ENCODE measurements around the gene FKBP3. TPM values are rescaled to one million over a fixed set of nuclear protein-coding genes. Genes with fewer than 3 reads are reported as not detected.
"Not testable (repeated sequence)": the region's sequence is repeated elsewhere in the genome, so short reads cannot be mapped to it uniquely, and the experiment has no call there.

FKBP3 gene
- polyA plus RNA-seq, 3 donors: 24.2 to 89.0 (median 47.8) TPM

GRCh38 chr14:45120096-45120495, 14.2 kb downstream of the FKBP3 start:
- 65 to 90% (median 76%) methylated on average over 1 of the region's 1 CpG for WGBS, 3 donors

GRCh38 chr14:45118594-45118993, 15.7 kb downstream of the FKBP3 start:
- H3K27ac ChIP-seq (ENCODE audit: low read depth, low read length): no peak overlapping the region
- WGBS, 3 donors: 90 to 93% (median 92%) methylated on average over 6 of the region's 6 CpGs

More at GRCh38 chr14:45120096-45120495, 14.2 kb downstream of the FKBP3 start:
- H3K27ac ChIP-seq (ENCODE audit: low read depth, low read length): no peak overlapping the region

GRCh38 chr14:45114327-45114726, 20.0 kb downstream of the FKBP3 start:
- WGBS, 3 donors: 72 to 84% (median 81%) methylated on average over 3 of the region's 3 CpGs
- no peak overlapping the region for H3K27ac ChIP-seq (ENCODE audit: low read depth, low read length)

DNA sequence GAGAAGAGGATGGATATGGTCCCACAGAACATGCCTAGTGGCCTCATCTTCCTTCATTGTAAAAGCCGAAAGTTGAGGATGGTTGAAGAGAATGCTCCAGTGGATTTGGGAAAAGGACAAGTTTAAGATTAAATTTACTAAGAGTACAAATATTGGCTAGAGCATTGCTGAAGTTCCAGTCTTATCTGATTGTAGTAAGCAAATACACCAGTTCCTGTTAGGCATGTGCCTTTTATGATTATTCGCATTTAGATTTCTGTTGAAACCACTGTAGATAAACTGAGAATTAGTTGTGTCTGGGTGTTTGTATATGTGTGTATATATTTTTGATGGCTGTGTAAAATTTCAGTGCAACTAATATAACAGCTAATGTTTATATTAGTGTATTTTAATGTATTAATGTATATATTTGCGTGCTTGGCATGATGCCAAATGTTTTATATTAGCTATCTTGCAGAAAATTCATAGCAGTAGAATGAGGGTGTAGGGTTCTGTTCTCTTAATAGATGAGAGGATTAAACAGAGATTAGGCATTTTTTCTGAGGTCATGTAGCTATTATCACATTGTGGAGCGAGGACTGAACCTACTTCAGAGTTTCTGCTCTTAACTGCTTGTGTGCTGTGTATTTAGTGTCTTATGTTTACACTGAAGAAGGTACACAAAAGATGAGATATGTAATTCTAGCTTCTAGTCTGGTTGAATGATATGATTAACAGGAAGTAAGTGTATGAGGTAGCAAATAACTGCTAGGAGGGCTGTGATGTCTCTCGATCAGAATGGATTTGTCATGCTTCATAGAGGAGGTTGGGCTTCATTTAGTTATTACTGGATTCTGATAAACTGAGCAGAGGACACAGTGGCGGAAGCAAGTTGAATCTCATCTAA, 21.1 kb downstream of the FKBP3 start:
- WGBS, 3 donors: 56 to 90% (median 88%) methylated on average over 6 of the region's 6 CpGs
- no peak overlapping the region for H3K27ac ChIP-seq (ENCODE audit: low read depth, low read length)

- WGBS, 3 donors: 55 to 97% (median 92%) methylated on average over 1 of the region's 1 CpG
- no peak overlapping the region for H3K27ac ChIP-seq (ENCODE audit: low read depth, low read length)
Observed at GRCh38 chr14:45104561-45104960, 29.7 kb downstream of the FKBP3 start.

GRCh38 chr14:45103806-45104205, 30.5 kb downstream of the FKBP3 start:
- no peak overlapping the region for H3K27ac ChIP-seq (ENCODE audit: low read depth, low read length)

- no peak overlapping the region for H3K27ac ChIP-seq (ENCODE audit: low read depth, low read length)
- 83 to 97% (median 96%) methylated on average over 4 of the region's 4 CpGs for WGBS, 3 donors
Observed at GRCh38 chr14:45096218-45096617, 38.1 kb downstream of the FKBP3 start.

DNA sequence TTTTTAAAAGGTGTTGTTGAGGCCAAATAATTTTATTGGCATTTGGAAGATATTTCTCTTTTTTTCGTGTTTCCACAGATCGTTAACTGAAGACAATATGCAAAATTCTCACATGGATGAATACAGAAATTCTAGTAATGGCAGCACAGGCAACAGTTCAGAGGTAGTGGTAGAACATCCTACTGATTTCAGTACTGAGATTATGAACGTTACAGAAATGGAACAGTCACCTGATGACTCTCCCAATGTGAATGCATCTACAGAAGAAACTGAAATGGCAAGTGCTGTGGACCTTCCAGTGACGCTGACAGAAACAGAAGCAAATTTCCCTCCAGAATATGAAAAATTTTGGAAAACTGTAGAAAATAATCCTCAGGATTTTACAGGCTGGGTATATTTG, 39.1 kb downstream of the FKBP3 start:
- H3K27ac ChIP-seq (ENCODE audit: low read depth, low read length): no peak overlapping the region
- 90 to 94% (median 93%) methylated on average over 4 of the region's 4 CpGs for WGBS, 3 donors

GRCh38 chr14:45094275-45094674, 40.0 kb downstream of the FKBP3 start:
- H3K27ac ChIP-seq (ENCODE audit: low read depth, low read length): no peak overlapping the region
- WGBS, 3 donors: 97 to 100% (median 98%) methylated on average over 2 of the region's 2 CpGs

- no peak overlapping the region for H3K27ac ChIP-seq (ENCODE audit: low read depth, low read length)
- 70 to 84% (median 82%) methylated on average over 2 of the region's 2 CpGs for WGBS, 3 donors
Observed at GRCh38 chr14:45091710-45092109, 42.6 kb downstream of the FKBP3 start.

DNA sequence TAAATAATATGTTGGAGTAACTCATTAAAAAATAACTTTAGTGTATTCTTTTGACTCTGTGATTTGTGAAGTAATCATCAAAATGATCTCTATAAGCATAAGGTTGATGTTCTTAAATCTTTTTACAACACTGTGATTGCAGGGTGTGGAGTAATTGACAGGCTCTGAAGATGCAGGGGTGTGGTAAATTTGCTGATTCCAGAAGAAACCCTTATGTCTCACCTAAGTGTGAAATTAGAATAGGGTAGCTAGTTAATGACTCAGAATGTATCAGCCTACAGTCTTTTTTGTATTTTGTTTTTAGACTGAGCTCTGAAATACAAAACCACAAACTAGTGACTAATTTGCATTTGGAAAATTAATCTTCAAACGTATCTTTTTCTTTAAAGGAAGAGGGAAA, 44.5 kb downstream of the FKBP3 start:
- no peak overlapping the region for H3K27ac ChIP-seq (ENCODE audit: low read depth, low read length)
- WGBS, 3 donors: 25 to 40% (median 29%) methylated on average over 1 of the region's 1 CpG

DNA sequence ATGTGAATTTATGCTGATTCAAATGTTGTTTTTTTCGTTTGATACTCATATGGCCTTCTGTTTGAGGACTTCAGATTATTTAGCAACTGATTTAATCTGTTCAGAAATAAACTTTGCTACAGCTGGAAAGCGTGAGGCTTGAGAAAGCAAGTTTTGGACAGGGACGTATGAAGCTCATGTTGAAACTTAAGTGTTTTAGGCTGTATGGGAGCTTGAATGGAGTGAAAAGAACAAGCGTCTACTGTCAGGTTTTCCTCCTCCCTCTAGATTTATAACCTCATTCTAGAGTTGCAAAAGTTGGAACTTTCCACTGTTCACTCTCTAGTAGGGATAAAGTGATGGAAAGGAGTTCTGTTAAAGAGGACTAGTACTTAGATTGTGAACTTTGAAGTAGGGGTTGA, 49.3 kb downstream of the FKBP3 start:
- WGBS, 3 donors: 0 to 4% (median 3%) methylated on average over 4 of the region's 4 CpGs

GRCh38 chr14:45083976-45084722, 50.1 kb downstream of the FKBP3 start, which contains the start of gene PRPF39:
Gene PRPF39 (plus strand): TSS chr14:45084116. CDS start chr14:45095240, 11,124 bp downstream.
- H3K27ac ChIP-seq (ENCODE audit: low read depth, low read length): no peak within 1 kb of the TSS
- WGBS, 3 donors: 0% methylated on average over 43 to 45 of the region's 49 CpGs

More for the DNA sequence above, 49.3 kb downstream of the FKBP3 start:
- no peak overlapping the region for H3K27ac ChIP-seq (ENCODE audit: low read depth, low read length)

GRCh38 chr14:45083617-45083975, 50.7 kb downstream of the FKBP3 start:
- no peak overlapping the region for H3K27ac ChIP-seq (ENCODE audit: low read depth, low read length)
- WGBS, 3 donors: 0 to 1% (median 0%) methylated on average over 7 to 10 of the region's 10 CpGs

- 26 to 83% (median 78%) methylated on average over 2 of the region's 2 CpGs for WGBS, 3 donors
- H3K27ac ChIP-seq (ENCODE audit: low read depth, low read length): no peak overlapping the region
Observed at GRCh38 chr14:45082420-45082819, 51.9 kb downstream of the FKBP3 start.

GRCh38 chr14:45081096-45081495, 53.2 kb downstream of the FKBP3 start:
- H3K27ac ChIP-seq (ENCODE audit: low read depth, low read length): not testable (repeated sequence)
- 82 to 93% (median 93%) methylated on average over 3 of the region's 3 CpGs for WGBS, 3 donors

DNA sequence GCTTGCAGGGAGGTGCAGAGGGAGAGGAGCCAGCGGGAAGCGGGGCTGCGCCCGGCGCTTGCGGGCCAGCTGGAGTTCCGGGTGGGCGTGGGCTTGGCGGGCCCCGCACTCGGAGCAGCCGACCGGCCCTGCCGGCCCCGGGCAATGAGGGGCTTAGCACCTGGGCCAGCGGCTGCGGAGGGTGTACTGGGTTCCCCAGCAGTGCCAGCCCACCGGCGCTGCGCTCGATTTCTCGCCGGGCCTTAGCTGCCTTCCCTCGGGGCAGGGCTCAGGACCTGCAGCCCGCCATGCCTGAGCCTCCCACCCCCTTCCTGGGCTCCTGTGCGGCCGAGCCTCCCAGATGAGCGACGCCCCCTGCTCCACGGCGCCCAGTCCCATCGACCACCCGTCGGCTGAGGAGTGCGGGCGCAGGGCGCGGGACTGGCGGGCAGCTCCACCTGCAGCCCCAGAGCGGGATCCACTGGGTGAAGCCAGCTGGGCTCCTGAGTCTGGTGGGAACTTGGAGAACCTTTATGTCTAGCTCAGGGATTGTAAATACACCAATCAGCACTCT, 53.8 kb downstream of the FKBP3 start:
- H3K27ac ChIP-seq (ENCODE audit: low read depth, low read length): not testable (repeated sequence)
- WGBS, 3 donors: 98% methylated on average over 31 to 40 of the region's 40 CpGs

- no peak overlapping the region for H3K27ac ChIP-seq (ENCODE audit: low read depth, low read length)
Observed at GRCh38 chr14:45078323-45078722, 56.0 kb downstream of the FKBP3 start.

DNA sequence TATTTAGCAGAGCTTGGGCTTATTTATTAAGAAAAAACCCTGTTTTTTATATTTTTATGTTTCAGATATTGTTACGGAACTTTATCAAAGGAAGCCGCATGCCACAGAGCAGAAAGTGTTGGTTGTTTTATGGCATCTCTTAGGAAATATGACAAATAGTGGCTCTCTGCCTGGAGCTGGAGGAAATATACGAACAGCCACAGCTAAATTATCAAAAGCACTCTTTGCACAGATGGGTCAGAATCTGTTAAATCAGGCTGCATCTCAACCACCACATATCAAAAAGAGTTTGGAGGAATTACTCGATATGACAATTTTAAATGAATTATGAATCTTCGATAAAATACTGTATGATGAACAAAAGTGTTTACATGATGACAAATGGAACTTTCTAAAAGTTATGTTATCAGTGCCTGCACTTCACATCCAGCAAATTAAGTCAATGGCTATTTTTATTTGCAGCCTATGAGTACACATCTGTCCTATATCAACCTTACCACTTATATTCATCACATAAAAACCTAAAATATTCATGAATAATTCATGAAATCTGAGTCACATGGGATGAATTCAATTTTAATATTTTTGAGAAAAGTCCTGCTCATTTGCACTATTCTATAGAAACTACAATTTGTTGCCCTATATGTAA, 60.9 kb downstream of the FKBP3 start:
- 84 to 94% (median 87%) methylated on average over 5 of the region's 5 CpGs for WGBS, 3 donors
- H3K27ac ChIP-seq (ENCODE audit: low read depth, low read length): no peak overlapping the region

More at GRCh38 chr14:45078323-45078722, 56.0 kb downstream of the FKBP3 start:
- WGBS, 3 donors: 85 to 98% (median 93%) methylated on average over 1 of the region's 1 CpG
